ENCODE measurements around the gene KYNU. TPM values are rescaled to one million over a fixed set of nuclear protein-coding genes. Genes with fewer than 3 reads are reported as not detected.
"Not testable (repeated sequence)": the region's sequence is repeated elsewhere in the genome, so short reads cannot be mapped to it uniquely, and the experiment has no call there.

The KYNU gene
- 1 to 10 TPM; 5.6 to 8.7 (median 6.1) TPM for polyA plus RNA-seq (ENCODE audit: insufficient read length in 4 of 4)

DNA sequence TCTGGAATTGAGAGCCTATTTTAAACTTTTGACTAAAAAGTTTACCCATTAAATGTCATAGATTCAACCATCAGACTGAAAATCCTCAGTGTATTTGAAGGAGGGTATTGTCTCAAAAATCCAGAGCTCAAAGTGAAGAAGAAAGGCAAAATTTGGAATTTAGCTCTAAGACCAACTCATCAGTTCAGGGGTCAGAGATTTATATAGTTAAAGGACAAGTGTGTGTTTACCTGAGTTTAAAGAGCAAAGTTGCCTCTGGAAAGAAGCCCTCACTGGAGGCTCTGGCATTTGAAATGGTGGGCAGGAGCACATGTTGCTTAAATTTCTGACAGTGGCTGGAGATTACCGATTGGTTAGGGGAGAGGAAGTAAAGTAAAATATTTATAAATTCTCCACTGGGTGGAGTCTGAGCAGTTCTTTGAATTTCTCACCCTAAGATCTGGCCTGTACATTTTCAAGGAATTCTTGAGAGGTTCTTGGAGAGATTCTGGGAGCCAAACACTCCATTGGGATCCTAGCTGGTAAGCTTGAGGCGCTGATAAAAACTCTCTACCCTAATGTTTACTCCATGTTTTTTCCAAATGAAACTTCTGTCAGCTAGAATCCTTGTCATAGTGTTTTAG lies at the start of gene KYNU:
KYNU (plus strand) TSS at position 449 of the 623 bp plus-strand sequence. CDS start 7,704 bp downstream, outside the sequence.
- DNase-seq (ENCODE audit: low read depth in 4 of 4, low spot score in 3 of 4), result no peak

DNA sequence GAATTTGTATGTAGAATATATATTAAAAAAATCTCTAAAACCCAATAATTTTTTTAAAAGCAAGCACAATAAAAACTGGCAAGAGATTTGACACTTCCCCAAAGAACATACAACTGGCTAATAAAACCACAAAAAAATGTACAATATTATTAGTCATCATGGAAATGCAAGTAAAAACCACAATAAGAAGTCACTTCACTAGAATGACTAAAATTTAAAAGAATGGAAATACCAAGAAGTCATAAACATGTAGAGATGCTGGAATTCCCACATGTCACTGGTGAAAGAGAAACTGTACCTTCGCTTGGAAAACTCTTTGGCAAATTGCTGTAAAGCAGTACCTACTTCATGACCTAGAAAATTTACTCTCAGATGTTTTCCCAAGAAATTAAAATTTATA lies 43.4 kb upstream of the KYNU start:
- DNase-seq (ENCODE audit: low read depth in 4 of 4, low spot score in 3 of 4), result no peak

DNA sequence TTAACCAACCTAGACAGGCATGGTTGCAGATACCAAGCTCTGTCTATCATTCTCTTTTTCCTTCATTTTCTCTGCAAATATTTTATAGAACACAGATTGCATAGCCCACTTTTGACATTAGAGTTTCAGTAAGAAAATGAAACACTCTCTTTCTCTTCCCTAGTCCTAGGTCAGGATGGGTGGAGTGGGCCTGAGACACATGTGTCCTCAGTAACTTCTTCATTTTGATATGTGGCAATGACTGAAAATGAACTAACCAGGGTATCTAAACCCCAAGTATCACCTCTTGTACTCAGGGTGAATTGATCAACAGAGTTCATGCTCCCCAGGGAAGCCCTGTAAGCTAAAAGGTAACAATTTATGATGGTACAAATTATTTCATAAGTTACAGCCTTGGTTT lies 37.0 kb upstream of the KYNU start:
- DNase-seq (ENCODE audit: low read depth in 4 of 4, low spot score in 3 of 4), result no peak

DNA sequence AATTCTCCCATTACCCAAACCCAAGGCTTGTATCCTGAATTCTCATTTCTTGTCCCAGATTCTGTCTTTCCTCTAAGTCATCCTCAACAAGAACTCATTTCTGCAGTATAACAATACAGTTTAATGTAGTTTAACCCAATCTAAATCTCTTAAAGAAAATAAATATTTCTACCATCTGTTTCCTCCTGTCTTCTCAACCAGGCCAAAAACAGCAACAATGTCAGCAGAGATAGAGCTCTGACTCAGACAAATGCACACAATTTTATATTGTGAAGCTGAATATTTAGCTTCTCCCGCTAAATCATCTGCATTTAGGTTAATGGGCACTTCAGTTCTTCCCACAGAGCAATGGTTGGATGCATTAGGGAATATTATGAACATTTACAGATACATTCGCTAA lies 35.7 kb upstream of the KYNU start:
- no peak for DNase-seq (ENCODE audit: low read depth in 4 of 4, low spot score in 3 of 4)

DNA sequence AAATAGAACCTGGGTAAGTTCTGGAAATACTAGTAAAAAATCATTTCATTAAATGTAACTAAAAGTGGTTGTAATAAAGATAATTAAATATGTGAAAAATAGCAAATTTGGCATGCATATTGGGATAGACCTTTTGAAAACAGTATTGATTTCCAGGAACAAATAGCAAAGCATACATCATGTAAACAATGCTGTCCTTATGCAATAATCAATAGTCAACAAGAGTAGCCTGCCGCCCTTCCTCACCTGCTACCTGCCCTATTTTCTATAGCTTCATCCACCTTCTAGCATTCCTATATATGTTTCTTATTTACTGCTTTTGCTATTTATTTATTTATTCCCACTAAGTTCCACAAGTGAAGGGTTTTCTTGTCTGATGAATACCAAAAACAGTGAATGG lies 35.1 kb upstream of the KYNU start:
- DNase-seq (ENCODE audit: low read depth in 4 of 4, low spot score in 3 of 4), result no peak

DNA sequence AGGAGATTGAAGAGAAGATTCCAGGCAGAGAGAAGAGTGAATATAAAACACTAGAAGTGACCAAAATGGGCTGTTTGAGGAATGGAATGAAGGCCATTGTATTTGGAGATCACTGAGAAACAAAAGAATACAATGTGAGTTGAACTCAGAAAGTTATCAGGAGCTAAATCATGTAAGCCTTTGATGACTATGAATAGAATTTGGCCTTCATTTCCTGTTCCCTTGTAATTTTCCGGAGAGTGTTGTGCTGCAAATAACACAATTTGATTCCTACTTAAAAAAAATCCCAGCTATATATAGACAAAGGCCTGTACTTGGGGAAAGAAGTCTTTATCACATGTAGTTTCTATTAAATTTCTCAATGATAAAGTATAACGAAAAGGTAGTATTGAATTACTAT lies 33.7 kb upstream of the KYNU start:
- no peak for DNase-seq (ENCODE audit: low read depth in 4 of 4, low spot score in 3 of 4)

DNA sequence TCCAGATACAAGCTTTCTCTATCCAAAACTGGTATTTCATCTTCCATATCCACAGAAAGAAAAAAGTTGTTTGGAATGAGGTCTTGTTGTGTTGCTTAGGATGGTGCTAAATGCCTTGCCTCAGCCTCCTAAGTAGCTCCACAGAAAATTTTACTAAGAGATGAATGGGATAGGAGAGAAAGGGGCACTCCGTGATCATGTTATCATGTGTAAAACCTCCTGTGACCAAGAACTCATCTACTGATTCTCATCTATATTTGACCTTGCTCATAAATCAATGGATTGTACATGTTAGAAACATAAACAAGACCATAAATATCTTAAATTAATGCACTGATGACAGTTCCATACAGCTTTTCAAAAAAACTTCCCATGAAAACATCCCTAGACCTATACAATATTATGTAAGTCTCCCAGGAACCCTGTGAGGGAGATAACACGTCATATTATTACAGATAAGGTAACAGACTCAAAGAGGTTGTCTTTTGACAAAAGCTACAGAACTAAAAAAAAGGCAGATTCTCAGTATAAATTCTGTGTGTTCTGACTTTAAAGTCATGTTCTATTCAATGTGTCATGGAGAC lies 29.3 kb upstream of the KYNU start:
- no peak for DNase-seq (ENCODE audit: low read depth in 4 of 4, low spot score in 3 of 4)

DNA sequence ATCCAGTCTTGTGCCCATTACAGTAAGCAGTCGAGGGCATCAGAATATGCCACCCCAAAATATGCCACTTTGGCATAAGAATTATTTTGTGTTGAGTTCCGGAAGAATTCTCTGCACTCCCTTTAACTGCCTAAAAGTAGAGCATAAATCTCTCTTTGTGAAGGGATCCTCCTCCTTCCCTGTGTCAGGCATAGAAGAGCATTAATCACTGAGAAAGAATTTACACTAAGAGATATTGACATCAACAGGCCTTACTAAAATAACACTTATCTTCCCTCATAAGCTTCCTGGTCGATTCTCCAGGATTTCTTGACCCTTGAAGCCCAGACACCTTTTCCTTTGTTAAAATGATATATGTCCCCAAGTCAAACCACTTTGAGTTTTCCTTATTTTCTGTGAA lies 27.6 kb upstream of the KYNU start:
- no peak for DNase-seq (ENCODE audit: low read depth in 4 of 4, low spot score in 3 of 4)

DNA sequence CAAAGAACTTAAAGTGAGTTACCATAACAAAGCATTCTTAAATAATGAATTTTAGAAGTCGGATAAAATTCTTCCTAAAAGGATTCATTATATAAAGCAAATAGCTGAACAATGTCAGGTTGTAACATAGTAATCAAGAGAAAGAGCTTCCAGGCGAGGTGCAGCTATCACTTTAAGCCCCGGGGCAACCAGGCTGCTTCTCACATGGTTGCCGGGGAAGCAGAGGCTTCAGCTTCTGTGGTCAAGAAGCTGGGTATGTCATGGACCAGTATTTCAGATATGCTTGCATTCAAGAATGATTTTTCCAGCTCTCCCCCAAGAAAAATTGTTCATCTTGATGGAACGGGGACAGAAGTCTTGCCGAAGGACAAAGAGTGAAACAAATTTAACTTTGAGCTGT lies 23.6 kb upstream of the KYNU start:
- DNase-seq (ENCODE audit: low read depth in 4 of 4, low spot score in 3 of 4), result no peak

DNA sequence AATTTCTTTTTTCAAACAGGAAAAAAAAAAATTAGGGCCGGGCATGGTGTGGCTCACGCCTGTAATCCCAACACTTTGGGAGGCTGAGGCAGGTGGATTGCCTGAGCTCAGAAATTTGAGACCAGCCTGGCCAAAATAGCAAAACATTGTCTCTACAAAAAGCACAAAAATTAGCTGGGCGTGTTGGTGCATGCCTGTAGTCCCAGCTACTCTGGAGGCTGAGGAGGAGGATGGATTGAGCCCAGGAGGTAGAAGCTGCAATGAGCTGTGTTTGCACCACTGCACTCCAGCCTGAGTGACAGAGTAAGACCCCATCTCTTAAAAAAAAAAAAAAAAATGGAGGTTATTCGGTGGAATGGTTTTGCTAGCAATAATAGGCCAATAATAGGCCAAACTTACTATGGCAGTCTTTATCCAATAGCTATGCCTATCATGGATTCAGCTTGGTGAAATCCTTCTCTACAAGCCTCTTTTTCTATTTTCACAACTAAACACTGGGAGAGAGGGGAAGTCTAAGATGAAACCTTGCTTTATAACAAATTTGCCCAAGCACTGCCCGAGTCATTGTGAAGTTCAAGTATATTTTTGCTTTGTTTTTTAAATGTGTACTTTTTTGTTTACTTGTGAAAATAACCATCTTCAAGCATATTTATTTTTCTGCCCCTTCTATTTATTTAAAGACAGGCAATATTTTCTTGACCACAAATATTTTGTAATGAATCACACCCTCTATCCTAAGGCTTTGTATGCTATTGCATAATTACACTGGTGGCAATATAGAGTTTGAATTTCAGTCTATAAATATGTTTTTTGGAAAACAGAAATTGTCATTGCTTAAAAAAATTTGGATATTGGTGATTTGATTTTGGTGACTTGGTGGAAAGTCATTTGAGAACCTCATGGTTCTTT lies 20.0 kb upstream of the KYNU start:
- no peak for DNase-seq (ENCODE audit: low read depth in 4 of 4, low spot score in 3 of 4)

DNA sequence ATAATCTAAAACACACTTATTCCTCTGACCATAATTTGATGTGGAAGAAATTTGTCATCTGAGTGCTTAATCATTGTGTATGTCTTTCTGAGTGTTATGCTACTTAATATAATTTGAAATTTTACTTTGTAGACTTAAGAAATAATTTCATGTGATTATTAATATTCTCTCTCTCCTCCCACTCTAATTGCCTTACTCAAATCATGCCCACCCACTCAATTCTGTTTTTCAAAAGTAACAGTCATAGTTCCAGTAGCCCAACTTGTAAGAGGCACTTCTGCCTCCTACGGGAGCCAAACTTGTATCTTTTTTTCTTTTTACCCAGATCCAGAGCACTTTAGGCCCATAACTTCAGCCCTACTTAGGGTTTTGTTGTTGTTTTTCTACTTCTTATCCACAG lies 18.5 kb upstream of the KYNU start:
- DNase-seq (ENCODE audit: low read depth in 4 of 4, low spot score in 3 of 4), result no peak

DNA sequence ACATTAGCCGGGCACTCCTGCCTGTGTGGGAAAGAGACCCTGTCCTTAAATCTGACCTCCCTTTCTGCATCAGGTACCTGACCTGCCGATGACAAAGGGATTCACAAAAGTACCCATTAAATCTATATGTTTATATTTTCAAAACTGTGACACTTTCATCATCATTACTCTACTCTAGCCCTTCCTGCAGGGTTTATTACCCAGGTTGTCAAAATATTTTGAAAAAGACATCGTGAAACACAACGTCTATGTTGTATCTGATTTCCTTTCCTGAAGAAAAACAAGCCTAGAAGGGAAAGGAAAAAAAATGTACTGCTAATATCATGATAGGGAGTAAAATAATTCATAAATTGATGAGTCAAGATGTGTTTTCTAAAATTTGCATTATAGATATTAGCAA lies 15.2 kb upstream of the KYNU start:
- DNase-seq (ENCODE audit: low read depth in 4 of 4, low spot score in 3 of 4), result no peak

DNA sequence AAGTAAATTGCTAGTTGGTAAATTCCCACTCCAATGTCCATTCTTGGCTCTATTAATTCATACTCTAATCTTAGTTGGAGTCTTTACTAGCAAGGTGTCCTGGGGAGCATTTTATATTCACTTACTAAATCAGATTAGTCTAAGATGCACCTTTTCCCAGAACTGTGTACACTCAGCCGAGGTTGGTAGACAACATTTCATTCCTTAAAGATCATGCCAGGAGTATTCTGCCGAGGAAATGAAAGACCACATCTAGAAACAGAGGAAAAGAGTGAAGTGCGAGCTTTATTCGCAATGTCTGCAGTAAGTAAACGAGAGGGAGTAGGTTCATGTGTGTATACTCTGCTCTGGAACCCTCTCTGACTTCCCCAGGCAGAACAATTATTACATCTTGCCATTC lies 14.6 kb upstream of the KYNU start:
- DNase-seq (ENCODE audit: low read depth in 4 of 4, low spot score in 3 of 4), result no peak

DNA sequence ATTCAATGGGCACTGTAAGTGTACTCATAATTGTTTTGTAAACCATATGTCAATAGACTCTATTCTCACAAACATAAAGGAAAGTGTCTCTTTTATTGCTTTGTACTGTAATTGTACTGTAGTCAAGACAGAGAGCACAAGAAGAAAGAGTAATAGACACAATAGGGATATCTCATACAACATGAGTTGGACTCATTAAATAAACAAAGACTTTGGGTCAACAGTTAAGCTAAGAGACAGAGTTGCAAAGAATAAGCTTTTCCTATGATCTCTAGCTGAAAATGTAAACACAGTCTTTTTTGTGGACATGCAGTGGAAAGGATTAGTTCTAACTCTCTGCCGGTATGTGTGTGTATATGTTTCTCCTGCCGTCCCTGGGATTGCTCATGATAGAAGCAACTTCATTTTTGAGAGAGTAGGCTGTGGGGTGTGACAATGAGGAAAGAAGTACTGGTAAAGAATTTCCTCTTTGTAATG lies 13.9 kb upstream of the KYNU start:
- DNase-seq (ENCODE audit: low read depth in 4 of 4, low spot score in 3 of 4), result no peak

DNA sequence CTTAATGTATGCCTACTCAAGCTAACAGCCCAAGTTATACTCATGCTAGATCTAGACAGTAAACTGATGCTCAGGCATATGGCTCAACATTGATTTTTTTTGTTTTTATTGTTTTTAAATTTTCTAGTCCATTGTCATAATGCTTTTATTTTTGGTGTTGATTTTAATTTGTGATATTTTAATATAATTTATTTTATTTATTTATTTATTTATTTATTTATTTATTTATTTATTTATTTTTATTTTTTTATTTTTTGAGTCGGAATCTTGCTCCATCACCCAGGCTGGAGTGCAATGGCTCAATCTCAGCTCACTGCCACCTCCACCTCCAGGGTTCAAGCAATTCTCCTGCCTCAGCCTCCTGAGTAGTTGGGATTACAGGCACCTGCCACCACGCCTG lies 12.9 kb upstream of the KYNU start:
- not testable (repeated sequence) for DNase-seq (ENCODE audit: low read depth in 4 of 4, low spot score in 3 of 4)

DNA sequence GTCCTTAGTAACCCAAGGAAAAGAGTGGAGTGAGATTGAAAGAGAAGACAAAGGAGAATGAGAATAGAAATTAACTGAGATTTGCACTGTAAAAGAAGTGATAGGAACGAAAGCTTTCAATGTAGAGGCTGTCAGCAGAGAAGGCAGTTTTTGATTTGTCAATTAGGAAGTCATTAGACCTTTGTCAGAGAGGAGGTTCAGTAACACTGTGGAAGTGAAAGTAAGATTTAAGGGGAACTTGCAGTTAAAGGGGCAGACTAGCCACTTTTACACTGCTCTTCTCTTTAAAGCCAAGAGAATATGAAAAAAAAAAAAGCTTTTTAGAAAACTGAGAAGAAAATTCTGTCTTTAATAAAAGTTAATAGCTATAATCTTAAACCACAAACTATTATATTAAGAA lies 11.5 kb upstream of the KYNU start:
- DNase-seq (ENCODE audit: low read depth in 4 of 4, low spot score in 3 of 4), result no peak

DNA sequence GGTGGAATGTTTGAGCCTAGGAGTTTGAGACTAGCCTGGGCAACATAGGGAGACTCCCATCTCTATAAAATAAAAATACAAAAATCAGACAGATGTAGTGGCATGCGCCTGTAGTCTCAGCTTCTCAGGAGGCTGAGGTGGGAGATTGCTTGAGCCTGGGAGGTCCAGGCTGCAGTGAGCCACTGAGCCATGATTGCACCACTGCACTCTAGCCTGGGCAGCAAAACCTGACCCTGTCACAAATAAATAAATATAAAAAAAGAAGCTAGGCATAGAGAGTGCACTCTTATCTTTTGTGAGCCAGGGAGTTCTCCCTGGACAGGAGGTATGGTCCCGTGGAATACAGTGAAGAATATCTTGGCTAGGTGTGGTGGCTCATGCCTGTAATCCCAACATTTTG lies 11.0 kb upstream of the KYNU start:
- DNase-seq (ENCODE audit: low read depth in 4 of 4, low spot score in 3 of 4), result no peak

DNA sequence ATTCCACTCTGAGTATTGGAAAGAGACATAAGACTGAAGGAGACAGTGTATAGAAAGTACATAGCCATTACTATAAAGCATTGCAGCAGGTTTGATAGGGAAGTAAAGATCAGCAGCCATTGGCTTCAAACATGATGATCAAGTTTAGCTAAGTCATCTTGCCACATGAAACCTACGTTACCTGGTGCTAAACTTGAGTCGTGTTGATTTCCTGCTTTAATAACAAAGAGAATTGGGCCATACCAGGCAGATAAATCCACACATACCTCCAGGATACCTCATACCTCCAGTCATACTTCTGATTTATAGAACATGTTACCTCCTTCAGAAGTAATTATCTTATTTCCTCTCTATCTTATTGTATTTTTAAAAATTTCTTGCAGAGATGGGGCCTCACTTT lies 10.3 kb upstream of the KYNU start:
- no peak for DNase-seq (ENCODE audit: low read depth in 4 of 4, low spot score in 3 of 4)

DNA sequence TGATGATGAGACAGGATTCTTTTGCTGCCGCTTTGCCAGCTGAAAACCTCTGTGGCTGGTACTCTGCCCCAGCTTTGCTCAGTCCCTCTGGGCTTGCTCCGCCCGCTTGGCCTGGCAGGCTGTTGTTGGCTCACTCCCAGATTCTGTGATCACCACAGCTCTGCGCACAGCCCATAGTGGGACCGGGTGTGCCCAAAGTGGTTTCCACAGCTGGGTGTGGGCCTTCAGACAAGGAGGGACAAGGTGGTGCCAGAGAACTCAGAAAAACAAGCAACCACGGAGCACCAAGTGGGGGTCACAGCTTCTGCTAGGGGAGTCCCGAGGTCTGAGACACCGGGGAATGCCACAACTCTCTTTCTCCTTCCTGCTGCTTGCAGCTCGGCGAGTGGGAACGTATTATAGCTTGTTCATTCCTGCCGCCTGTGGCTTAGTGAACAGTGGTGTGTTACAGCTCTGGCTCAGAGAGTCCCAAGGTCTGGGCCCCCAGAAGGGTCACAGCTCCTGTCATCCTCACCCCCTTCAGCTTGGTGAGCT lies 9.2 kb upstream of the KYNU start:
- DNase-seq (ENCODE audit: low read depth in 4 of 4, low spot score in 3 of 4), result no peak

DNA sequence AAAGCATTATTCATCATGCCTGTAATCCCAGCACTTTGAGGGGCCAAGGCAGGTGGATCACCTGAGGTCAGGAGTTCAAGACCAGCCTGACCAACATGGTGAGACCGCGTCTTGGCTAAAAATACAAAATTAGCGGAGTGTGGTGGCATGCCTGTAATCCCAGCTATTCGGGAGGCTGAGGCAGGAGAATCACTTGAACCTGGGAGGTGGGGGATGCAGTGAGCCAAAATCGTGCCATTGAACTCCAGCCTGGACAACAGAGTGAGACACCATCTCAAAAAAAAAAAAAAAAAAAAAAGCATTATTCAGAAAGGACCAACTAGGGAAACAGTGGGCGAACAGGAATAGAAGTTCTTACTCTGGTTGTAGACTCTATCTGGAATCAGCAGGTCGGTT lies 8.4 kb upstream of the KYNU start:
- not testable (repeated sequence) for DNase-seq (ENCODE audit: low read depth in 4 of 4, low spot score in 3 of 4)

DNA sequence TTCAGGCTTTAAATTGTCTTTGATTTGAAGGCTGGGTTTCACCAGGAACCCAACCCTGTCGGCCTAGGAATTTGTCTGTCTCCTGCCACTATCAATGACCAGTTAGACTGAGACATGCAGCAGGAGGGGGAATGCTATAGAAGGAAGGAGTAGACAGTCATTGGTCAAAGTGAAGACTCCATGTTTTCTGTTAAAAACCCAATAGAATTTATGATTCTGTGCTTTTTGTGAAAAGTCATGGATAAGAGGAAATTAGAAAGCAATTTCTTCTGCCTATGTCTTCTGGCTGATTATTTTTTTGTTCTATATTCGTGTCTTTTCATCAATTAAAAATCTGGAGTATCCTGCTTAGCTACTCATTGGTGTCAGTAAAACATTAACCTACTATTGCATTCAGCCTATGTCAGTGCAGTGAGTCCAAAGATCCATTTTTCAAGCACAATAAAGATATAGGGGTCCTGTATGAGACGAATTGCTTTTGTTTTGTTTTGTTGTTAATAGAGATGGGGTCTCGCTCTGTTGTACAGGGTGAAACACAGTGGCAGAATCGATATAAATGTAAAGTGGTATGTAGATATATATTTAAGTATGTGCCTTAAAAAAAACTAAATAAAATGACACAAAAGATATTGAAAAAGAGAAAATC lies 7.9 kb upstream of the KYNU start:
- no peak for DNase-seq (ENCODE audit: low read depth in 4 of 4, low spot score in 3 of 4)

Data from right renal pelvis (tissue), 4 donors.